ENCODE data around the gene DGKH.

The DGKH gene, protein sequence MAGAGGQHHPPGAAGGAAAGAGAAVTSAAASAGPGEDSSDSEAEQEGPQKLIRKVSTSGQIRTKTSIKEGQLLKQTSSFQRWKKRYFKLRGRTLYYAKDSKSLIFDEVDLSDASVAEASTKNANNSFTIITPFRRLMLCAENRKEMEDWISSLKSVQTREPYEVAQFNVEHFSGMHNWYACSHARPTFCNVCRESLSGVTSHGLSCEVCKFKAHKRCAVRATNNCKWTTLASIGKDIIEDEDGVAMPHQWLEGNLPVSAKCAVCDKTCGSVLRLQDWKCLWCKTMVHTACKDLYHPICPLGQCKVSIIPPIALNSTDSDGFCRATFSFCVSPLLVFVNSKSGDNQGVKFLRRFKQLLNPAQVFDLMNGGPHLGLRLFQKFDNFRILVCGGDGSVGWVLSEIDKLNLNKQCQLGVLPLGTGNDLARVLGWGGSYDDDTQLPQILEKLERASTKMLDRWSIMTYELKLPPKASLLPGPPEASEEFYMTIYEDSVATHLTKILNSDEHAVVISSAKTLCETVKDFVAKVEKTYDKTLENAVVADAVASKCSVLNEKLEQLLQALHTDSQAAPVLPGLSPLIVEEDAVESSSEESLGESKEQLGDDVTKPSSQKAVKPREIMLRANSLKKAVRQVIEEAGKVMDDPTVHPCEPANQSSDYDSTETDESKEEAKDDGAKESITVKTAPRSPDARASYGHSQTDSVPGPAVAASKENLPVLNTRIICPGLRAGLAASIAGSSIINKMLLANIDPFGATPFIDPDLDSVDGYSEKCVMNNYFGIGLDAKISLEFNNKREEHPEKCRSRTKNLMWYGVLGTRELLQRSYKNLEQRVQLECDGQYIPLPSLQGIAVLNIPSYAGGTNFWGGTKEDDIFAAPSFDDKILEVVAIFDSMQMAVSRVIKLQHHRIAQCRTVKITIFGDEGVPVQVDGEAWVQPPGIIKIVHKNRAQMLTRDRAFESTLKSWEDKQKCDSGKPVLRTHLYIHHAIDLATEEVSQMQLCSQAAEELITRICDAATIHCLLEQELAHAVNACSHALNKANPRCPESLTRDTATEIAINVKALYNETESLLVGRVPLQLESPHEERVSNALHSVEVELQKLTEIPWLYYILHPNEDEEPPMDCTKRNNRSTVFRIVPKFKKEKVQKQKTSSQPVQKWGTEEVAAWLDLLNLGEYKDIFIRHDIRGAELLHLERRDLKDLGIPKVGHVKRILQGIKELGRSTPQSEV

DNA sequence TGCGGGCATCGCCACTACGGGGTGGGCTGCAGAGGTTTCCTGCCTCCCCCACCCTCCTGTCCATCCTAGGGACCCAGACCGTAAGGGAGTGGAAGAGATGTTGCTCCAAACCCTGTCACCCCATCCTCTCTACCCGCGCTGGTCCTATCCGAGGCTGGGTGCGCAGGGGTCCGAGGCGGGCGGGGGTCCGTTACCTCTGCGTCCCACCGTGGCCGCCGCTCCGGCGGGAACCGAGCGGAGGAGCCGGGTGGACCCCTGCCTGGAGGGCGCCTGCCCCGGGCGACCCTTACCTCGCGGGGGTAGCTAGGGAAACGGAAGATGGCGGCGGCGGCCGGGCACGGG, at the start of gene DGKH:
Gene DGKH (plus strand): TSS at position 307 of the 342 bp plus-strand sequence. CDS start 126 bp downstream, outside the sequence.
- no peak for DNase-seq

- no peak for DNase-seq
These were observed 47.6 kb upstream of the DGKH start for GRCh38 chr13:42000846-42001245.

GRCh38 chr13:42001580-42001979, 46.9 kb upstream of the DGKH start:
- no peak for DNase-seq

GRCh38 chr13:42002066-42002465, 46.4 kb upstream of the DGKH start:
- DNase-seq, result no peak

DNA sequence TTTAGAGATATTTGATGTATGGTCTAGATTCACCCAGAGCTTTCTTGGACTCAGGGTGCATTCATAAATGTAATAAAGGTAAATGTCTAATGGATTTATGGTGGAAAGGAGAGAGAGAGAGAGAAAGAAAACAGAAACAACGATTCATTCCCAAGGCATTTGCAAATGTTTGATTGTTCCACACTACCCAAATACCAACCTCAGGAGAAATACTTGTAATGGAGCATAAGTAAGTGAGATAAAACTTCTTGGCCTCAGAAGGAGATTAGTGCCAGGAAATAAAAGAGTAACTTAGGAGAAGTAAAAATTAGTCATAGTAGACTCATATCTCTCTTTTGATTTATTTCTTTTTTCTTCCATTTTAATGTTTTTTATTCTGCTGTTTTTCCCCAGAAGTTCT, 40.6 kb upstream of the DGKH start:
- no peak for DNase-seq

DNA sequence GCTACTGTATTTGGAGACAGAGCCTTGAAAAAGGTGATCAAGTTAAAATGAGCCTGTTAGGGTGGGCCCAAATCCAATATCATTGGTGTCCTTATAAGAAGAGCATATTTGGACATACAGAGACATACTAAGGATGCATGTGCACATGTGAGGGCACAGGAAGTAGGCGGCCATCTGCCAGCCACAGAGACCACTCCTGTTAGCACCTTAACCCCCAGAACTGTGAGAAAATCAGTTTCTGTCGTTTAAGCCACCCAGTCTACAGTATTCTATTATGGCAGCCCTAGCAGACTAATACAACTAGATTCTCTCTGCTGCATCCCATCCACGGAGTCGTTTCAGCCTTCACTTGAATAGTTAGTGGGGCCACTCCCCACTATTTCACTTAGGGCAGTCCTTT, 39.4 kb upstream of the DGKH start:
- no peak for DNase-seq

GRCh38 chr13:42011601-42012350, 36.7 kb upstream of the DGKH start:
- DNase-seq, result no peak

DNA sequence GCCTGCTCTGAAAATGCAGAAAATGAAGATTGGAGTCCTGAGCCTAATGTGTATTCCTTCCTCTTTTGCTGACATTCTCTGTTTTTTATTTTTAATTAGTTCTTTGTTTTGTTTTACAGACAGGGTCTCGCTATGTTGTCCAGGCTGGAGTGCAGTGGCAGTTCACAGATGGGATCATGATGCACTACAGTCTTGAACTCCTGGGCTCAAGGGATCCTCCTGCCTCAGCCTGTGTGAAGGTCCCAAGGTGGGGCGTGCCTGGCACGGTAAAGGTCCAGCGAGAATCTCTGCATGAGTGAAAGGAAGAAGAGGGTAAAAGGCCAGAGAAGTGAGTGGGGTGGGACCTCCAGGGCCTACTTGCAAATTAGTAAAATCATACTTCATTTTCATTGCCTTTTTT, 34.3 kb upstream of the DGKH start:
- no peak for DNase-seq

DNA sequence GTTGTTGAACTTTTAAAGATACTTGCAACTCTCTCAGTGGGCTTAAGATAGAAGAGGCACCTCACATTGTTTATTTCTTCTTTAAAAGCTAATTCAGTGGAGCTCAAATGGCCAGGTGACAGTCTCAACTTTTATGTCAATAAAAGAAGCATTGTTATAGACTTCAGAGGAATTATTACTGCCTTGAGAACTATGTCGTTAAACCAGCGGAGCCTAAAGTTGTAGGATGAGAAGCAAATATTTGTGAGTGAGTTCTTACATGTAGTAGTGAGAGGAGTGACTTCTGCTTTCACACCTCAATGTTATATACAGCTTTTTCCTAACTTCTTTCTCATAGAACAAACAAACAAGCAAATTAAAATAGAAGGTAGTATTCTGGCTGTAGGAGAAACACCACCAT, 31.2 kb upstream of the DGKH start:
- DNase-seq, result no peak

GRCh38 chr13:42021851-42022250, 26.6 kb upstream of the DGKH start:
- DNase-seq, result no peak

- DNase-seq, result no peak
These were observed 26.1 kb upstream of the DGKH start for GRCh38 chr13:42022336-42022735.

DNA sequence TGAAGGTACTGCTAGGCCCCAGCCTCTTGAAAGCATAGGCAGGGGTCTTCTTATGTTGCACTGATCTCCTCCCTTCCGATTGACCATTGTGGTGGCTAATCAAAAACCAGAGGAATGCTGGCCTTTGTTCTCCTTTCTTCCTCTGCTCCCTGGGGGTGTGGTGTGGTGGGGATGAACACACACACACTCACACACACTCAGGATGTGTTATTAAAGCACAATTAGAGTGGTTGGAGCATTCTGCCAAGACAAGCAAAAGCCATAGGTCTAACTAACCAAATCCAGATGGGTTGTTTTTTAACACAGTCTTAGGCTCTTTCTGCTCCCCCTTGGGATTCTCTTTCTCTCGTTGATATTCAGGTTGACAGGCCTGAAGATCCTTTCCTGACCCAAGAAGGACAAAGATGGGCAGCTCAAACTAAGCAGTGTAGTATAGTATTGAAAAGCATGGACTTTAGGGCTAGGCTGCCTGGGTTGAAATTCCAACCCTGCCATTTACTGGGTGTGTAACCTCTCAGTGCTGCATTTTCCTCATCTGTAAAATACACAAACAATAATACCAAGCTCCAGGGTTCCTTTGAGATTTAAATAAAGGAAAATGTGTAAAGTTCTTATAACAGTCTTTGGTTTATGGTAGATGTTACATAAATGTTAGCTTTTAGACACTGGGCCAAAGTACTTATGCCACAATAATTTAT, 25.5 kb upstream of the DGKH start:
- DNase-seq, result no peak

- DNase-seq, result no peak
These were observed 21.2 kb upstream of the DGKH start for GRCh38 chr13:42027286-42027685.

- DNase-seq, result no peak
These were observed 20.2 kb upstream of the DGKH start for GRCh38 chr13:42028113-42028799.

- DNase-seq, result no peak
These were observed 12.4 kb upstream of the DGKH start for GRCh38 chr13:42035905-42036521.

DNA sequence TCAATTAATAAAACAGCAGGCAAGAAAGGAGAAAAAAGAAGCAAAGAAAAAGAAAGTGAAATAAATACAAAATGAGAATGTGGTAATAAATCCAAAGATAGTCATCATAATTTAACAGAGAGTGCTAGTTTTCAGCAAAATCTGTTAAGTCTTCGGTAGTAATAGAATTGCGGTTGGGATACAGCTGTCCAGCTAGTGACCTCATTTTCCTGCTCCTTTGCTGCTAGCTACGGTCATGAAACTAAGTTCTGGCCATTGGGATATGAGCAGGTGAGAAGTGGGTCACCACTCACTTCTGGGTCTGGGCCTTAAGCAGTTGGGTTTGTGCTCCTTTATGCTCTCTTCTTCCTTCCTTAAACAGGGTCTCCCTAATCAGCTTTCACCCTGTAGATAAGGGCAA, 11.7 kb upstream of the DGKH start:
- DNase-seq, result no peak

DNA sequence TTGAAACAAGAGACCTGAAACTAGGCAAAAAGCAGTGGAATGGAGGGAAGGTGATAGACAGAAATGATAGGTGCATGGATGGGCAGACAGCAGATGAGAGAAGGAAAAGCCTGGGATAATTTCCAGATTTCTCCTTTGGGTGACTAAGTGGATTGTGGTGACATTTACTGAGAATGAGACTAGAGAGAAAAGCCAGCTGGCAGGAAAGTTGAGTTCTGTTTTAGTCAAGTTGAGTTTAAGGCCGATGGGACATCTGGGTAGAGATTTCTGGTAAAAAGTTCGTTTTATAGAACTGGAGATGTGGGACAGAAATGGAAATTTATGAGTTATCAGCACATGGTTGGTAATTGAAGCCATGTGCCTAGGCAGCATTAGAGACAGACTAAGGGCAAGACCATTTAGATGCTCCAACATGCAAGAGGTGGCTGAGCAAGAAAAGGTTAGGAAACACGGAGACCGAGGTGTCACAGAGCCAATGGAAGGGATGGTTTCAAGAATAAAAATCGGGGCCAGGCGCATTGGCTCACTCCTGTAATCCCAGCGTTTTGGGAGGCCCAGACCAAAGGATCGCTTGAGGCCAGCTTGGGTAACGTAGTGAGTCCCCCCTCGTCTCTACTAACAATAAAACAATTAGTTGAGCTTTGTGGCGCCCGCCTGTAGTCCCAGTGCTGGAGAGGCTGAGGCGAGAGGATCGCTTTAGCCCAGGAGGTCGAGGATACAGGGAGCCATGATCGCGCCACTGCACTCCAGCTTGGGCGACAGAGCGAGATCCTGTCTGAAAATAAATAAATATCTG, 9.6 kb upstream of the DGKH start:
- no peak for DNase-seq

- DNase-seq, result no peak
These were observed 8.9 kb upstream of the DGKH start for GRCh38 chr13:42039457-42039945.

DNA sequence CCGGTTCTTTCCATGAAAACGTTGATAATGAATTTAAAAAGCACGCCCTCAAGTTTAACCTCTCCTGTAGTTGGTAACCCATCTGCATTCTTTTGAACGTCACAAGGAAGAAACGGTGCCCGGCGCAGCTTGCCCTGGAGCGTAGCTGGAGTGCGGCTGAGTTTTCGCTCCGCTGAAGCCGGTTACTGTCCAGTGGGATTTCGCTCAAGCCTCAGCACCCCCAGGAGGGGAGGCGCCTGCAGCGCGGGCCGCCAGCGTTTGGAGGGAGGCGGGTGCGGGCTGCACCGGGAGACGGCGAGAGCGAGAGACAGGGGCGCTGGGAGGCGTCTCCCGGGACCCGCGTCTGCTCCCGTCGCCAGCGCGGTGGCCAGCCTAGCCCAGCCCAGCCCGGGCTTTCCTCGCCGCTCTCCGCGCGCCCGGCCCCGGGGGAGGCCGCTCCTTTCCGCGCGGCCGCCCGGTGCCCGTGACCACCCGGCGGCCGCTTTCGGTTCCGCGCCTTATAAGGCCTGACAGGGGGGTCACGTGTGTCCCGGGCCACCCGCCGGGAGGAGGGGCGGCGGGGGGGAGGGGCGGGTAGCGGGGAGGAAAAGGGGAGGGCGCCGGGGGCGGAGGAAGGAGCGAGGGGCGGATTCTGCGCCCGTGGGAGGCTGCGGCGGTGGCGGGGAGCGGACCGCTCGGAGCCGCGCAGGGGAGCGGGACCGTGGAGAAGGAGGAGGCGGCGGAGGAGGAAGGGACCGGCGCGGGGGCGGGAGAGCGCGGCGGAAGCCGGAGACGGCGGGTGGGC, 8.3 kb upstream of the DGKH start:
- peak; percentile 76 for DNase-seq
